Measurements from ENCODE around the gene STAT5A.

DNA sequence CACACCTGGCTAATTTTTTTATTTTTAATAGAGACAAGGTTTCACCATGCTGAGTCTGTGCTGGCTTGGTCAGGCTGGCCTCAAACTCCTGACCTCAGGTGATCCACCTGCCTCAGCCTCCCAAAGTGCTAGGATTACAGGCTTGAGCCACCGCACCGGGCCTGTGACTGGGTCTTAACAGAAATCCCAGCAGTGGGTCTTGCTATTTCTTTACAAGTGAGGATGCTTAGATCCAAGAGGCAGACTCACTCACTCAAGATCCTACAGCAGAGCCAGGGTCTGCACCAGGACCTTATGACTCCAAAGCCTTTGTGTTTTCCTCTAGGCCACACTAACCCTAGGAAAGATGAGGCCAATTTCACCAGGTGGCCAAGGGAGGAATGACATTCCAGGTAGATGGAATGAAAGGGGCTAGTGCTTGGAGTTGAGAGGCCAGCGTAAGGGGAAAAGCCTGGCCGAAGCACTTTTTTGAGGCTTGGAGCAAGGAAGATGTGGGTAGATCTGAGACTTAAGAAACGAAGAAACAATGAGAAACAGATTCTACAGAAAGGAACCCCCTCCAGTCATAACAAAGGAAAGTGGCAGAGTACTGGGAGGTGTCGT, 5.7 kb upstream of the STAT5A start:
- TF ChIP-seq, protein P1, sequence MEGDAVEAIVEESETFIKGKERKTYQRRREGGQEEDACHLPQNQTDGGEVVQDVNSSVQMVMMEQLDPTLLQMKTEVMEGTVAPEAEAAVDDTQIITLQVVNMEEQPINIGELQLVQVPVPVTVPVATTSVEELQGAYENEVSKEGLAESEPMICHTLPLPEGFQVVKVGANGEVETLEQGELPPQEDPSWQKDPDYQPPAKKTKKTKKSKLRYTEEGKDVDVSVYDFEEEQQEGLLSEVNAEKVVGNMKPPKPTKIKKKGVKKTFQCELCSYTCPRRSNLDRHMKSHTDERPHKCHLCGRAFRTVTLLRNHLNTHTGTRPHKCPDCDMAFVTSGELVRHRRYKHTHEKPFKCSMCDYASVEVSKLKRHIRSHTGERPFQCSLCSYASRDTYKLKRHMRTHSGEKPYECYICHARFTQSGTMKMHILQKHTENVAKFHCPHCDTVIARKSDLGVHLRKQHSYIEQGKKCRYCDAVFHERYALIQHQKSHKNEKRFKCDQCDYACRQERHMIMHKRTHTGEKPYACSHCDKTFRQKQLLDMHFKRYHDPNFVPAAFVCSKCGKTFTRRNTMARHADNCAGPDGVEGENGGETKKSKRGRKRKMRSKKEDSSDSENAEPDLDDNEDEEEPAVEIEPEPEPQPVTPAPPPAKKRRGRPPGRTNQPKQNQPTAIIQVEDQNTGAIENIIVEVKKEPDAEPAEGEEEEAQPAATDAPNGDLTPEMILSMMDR (IDR thresholded peaks at IDR 0.05; ENCODE audit: borderline replicate concordance, extremely low read depth, low read length, poor library complexity, severe bottlenecking), result no peak
- TF ChIP-seq EZH2 (IDR thresholded peaks at IDR 0.05; ENCODE audit: borderline replicate concordance, low read depth, low read length, severe bottlenecking), result no peak

All from DND-41 (cell line).